Duodenal mucosa (tissue), 2 donors: ENCODE measurements around the gene SLC22A25.
"Not testable (repeated sequence)": the region's sequence is repeated elsewhere in the genome, so short reads cannot be mapped to it uniquely, and the experiment has no call there.

Source experiments
- H3K27ac ChIP-seq: one replicate; pipeline ENCODE4 v1.7.0; 2013; ENCODE audit warnings: low read depth, low read length
- H3K27me3 ChIP-seq, 2 donors: one replicate each; pipeline ENCODE4 v1.7.0; 2013; ENCODE audit warnings: low read length in 2 of 2, control low read depth in 1 of 2; ENCODE audit not compliant: insufficient read depth in 2 of 2, control insufficient read depth in 1 of 2
- H3K36me3 ChIP-seq, 2 donors: one replicate each; pipeline ENCODE4 v1.7.0; 2013; ENCODE audit warnings: low read length in 2 of 2, control low read depth in 1 of 2; ENCODE audit not compliant: insufficient read depth in 2 of 2, control insufficient read depth in 1 of 2
- H3K4me1 ChIP-seq, 2 donors: one replicate each; pipeline ENCODE4 v1.7.0; 2013; ENCODE audit warnings: low read length in 2 of 2, control low read depth in 1 of 2; ENCODE audit not compliant: insufficient read depth in 2 of 2, control insufficient read depth in 1 of 2
- H3K4me3 ChIP-seq, 2 donors: one replicate each; pipeline ENCODE4 v1.7.0; 2013; ENCODE audit warnings: low read length in 2 of 2, low read depth in 1 of 2
- H3K9ac ChIP-seq, 2 donors: one replicate each; pipeline ENCODE4 v1.7.0; 2013; ENCODE audit warnings: low read length in 2 of 2, low read depth in 1 of 2
- H3K9me3 ChIP-seq, 2 donors: one replicate each; pipeline ENCODE4 v1.7.0; 2013; ENCODE audit warnings: low read length in 2 of 2, control low read depth in 1 of 2; ENCODE audit not compliant: control insufficient read depth in 1 of 2

The SLC22A25 gene

GRCh38 chr11:63237413-63237812 is 6.0 kb downstream of the SLC22A25 start:
- no peaks in the 10 kb centered on the region for H3K9me3 ChIP-seq

GRCh38 chr11:63235471-63236461 is 7.6 kb downstream of the SLC22A25 start:
- H3K9ac ChIP-seq, H3K9me3 ChIP-seq, H3K27ac ChIP-seq, H3K4me1 ChIP-seq, H3K4me3 ChIP-seq, H3K36me3 ChIP-seq, H3K27me3 ChIP-seq: not testable (repeated sequence)

More at GRCh38 chr11:63237413-63237812, 6.0 kb downstream of the SLC22A25 start:
- Histone ChIP-seq H3K27ac (no peak overlapping the region), H3K36me3 (no peaks in the 10 kb centered on the region), H3K9ac (no peak overlapping the region), H3K27me3 (no peaks in the 10 kb centered on the region), H3K4me3 (no peak overlapping the region), H3K4me1 (no peaks in the 10 kb centered on the region)

- Histone ChIP-seq H3K4me3 (no peak overlapping the region), H3K27me3 (no peaks in the 10 kb centered on the region), H3K9me3 (no peaks in the 10 kb centered on the region), H3K27ac (no peak overlapping the region), H3K4me1 (no peaks in the 10 kb centered on the region), H3K9ac (no peak overlapping the region), H3K36me3 (no peaks in the 10 kb centered on the region)
Measured at GRCh38 chr11:63229815-63230214, 13.6 kb downstream of the SLC22A25 start.

- H3K4me3 ChIP-seq: no peak overlapping the region
- no peak overlapping the region for H3K9ac ChIP-seq
Measured at GRCh38 chr11:63227521-63228107, 15.8 kb downstream of the SLC22A25 start.

GRCh38 chr11:63226488-63227114 is 16.8 kb downstream of the SLC22A25 start:
- Histone ChIP-seq H3K9me3 (no peaks in the 10 kb centered on the region), H3K36me3 (no peaks in the 10 kb centered on the region), H3K27ac (no peak overlapping the region), H3K27me3 (no peaks in the 10 kb centered on the region), H3K9ac (no peak overlapping the region), H3K4me3 (no peak overlapping the region), H3K4me1 (no peaks in the 10 kb centered on the region)

More at GRCh38 chr11:63227521-63228107, 15.8 kb downstream of the SLC22A25 start:
- Histone ChIP-seq H3K9me3 (no peaks in the 10 kb centered on the region), H3K27ac (no peak overlapping the region), H3K4me1 (no peaks in the 10 kb centered on the region), H3K27me3 (no peaks in the 10 kb centered on the region), H3K36me3 (no peaks in the 10 kb centered on the region)

GRCh38 chr11:63214093-63214492 is 29.3 kb downstream of the SLC22A25 start:
- Histone ChIP-seq H3K9me3 (no peaks in the 10 kb centered on the region), H3K4me3 (no peak overlapping the region), H3K27ac (no peak overlapping the region), H3K27me3 (no peaks in the 10 kb centered on the region), H3K9ac (no peak overlapping the region), H3K4me1 (no peaks in the 10 kb centered on the region), H3K36me3 (no peaks in the 10 kb centered on the region)

- H3K27ac ChIP-seq: no peak overlapping the region
- H3K36me3 ChIP-seq: no peaks in the 10 kb centered on the region
- no peak overlapping the region for H3K4me3 ChIP-seq
- no peaks in the 10 kb centered on the region for H3K4me1 ChIP-seq
- H3K9me3 ChIP-seq: no peaks in the 10 kb centered on the region
- H3K27me3 ChIP-seq: no peaks in the 10 kb centered on the region
- H3K9ac ChIP-seq: no peak overlapping the region
Measured at GRCh38 chr11:63212742-63213141, 30.7 kb downstream of the SLC22A25 start.

- Histone ChIP-seq H3K27ac (no peak overlapping the region), H3K4me3 (no peak overlapping the region), H3K9me3 (no peaks in the 10 kb centered on the region), H3K36me3 (no peaks in the 10 kb centered on the region), H3K4me1 (no peaks in the 10 kb centered on the region), H3K9ac (no peak overlapping the region), H3K27me3 (no peaks in the 10 kb centered on the region)
Measured at GRCh38 chr11:63210111-63210510, 33.3 kb downstream of the SLC22A25 start.
